H1 (cell line): ENCODE data around the gene HES7. TPM values are rescaled to one million over a fixed set of nuclear protein-coding genes. Genes with fewer than 3 reads are reported as not detected.

Experiments
- CTCF ChIA-PET: fragments of 300-600 bp; sonication (Branson Sonifier 250); formaldehyde crosslinking; loops from one replicate; lab custom pipeline; 2021; ENCODE audit not compliant: partially characterized antibody; lab: Charles Lee
- POLR2A ChIA-PET: fragments of 300-600 bp; sonication (Branson Sonifier 250); formaldehyde crosslinking; loops from one replicate; lab custom pipeline; 2021; ENCODE audit warnings: inconsistent platforms; ENCODE audit not compliant: partially characterized antibody; lab: Charles Lee
- DNase-seq, 2 experiments: peaks; one replicate each; pipeline versions ENCODE4 v3.0.0 to v3.0.0-alpha.2; 2010 to 2022; ENCODE audit warnings: low spot score in 2 of 2, low read depth in 1 of 2, mixed read lengths in 1 of 2
- FAIRE-seq: peaks from 2 replicates; lab custom pipeline; 2011; peaks lifted over from hg19 to GRCh38; lab: Jason Lieb, UNC
- H2AFZ ChIP-seq: 2 replicates; pipeline ENCODE4 v1.8.1; 2012; ENCODE audit warnings: low read length, inconsistent platforms
- H2AK5ac ChIP-seq: 2 replicates; pipeline ENCODE4 v1.6.1; 2013; ENCODE audit warnings: low read depth, low read length
- H2BK120ac ChIP-seq: replicated peaks from 2 replicates; pipeline ENCODE3; 2013; ENCODE audit warnings: low read depth, low read length, inconsistent platforms
- H2BK12ac ChIP-seq: 2 replicates; pipeline ENCODE4 v1.6.1; 2013; ENCODE audit warnings: low read depth, low read length
- H2BK15ac ChIP-seq: 2 replicates; pipeline ENCODE4 v1.6.1; 2013; ENCODE audit warnings: low read length
- H2BK20ac ChIP-seq: 2 replicates; pipeline ENCODE4 v1.6.1; 2013; ENCODE audit warnings: low read length
- H2BK5ac ChIP-seq: 2 replicates; pipeline ENCODE4 v1.6.1; 2013; ENCODE audit warnings: low read depth, low read length
- H3K14ac ChIP-seq: 2 replicates; pipeline ENCODE4 v1.6.1; 2013; ENCODE audit warnings: inconsistent platforms; ENCODE audit not compliant: insufficient read length
- H3K18ac ChIP-seq: 2 replicates; pipeline ENCODE4 v1.6.1; 2013; ENCODE audit warnings: low read length; ENCODE audit errors: extremely low read depth
- H3K23ac ChIP-seq: 2 replicates; pipeline ENCODE4 v1.6.1; 2013; ENCODE audit warnings: inconsistent platforms; ENCODE audit not compliant: insufficient read length
- H3K23me2 ChIP-seq: 2 replicates; pipeline ENCODE4 v1.6.1; 2013; ENCODE audit warnings: low read depth, low read length
- H3K27ac ChIP-seq: 2 replicates; pipeline ENCODE4 v1.6.1; 2011; ENCODE audit warnings: low read depth, low read length, inconsistent platforms
- H3K27me3 ChIP-seq, 4 experiments: replicated peaks in 1 of 4; 1 replicate in 1 of 4; 2 replicates in 3 of 4; pipeline versions ENCODE4 v1.6.1 to v1.8.1; 2011 to 2013; ENCODE audit warnings: low read length in 3 of 4, mild to moderate bottlenecking in 3 of 4, inconsistent platforms in 2 of 4, mixed read lengths in 2 of 4, moderate library complexity in 1 of 4; ENCODE audit not compliant: control insufficient read depth in 3 of 4, insufficient read depth in 3 of 4; ENCODE audit errors: extremely low read depth in 1 of 4
- H3K36me3 ChIP-seq, 4 experiments: 2 replicates each; pipeline versions ENCODE4 v1.6.1 to v1.8.1; 2011 to 2013; ENCODE audit warnings: mild to moderate bottlenecking in 4 of 4, low read length in 3 of 4, moderate library complexity in 2 of 4, control low read depth in 1 of 4, inconsistent platforms in 1 of 4; ENCODE audit not compliant: insufficient read depth in 4 of 4, control insufficient read depth in 2 of 4
- H3K4ac ChIP-seq: replicated peaks from 2 replicates; pipeline ENCODE3; 2013; ENCODE audit warnings: low read length, low read depth, mixed read lengths, inconsistent platforms; ENCODE audit not compliant: insufficient read length
- H3K4me1 ChIP-seq, 4 experiments: replicated peaks in 1 of 4; 1 replicate in 1 of 4; 2 replicates in 3 of 4; pipeline versions ENCODE4 v1.6.1 to v1.8.1; 2011 to 2013; ENCODE audit warnings: low read length in 3 of 4, inconsistent platforms in 2 of 4, mixed read lengths in 1 of 4; ENCODE audit not compliant: insufficient read depth in 4 of 4, control insufficient read depth in 3 of 4
- H3K4me2 ChIP-seq, 2 experiments: 2 replicates each; pipeline versions ENCODE4 v1.6.1 to v1.8.1; 2011 to 2013; ENCODE audit warnings: low read depth in 2 of 2, low read length in 2 of 2, control low read depth in 1 of 2, inconsistent platforms in 1 of 2, mild to moderate bottlenecking in 1 of 2; ENCODE audit not compliant: insufficient read depth in 1 of 2
- H3K4me3 ChIP-seq, 4 experiments: fragments of 200-600, 300-600 bp in 1 of 4; sonication (generic), shearing (Covaris generic), sonication (Bioruptor Twin) in 1 of 4; 2 replicates each; pipeline versions ENCODE4 v1.5.1 to v1.8.1; 2011 to 2016; ENCODE audit warnings: low read length in 4 of 4, low read depth in 3 of 4, control low read depth in 2 of 4, inconsistent platforms in 2 of 4, mild to moderate bottlenecking in 2 of 4, mixed read lengths in 1 of 4, moderate library complexity in 1 of 4; ENCODE audit not compliant: insufficient read depth in 2 of 4; ENCODE audit errors: extremely low read depth in 1 of 4
- H3K56ac ChIP-seq: replicated peaks from 2 replicates; pipeline ENCODE3; 2013; ENCODE audit warnings: low read depth, mild to moderate bottlenecking, mixed read lengths, low read length, inconsistent platforms; ENCODE audit not compliant: insufficient read length
- H3K79me1 ChIP-seq: 2 replicates; pipeline ENCODE4 v1.6.1; 2013; ENCODE audit warnings: low read depth, low read length, control low read depth
- H3K79me2 ChIP-seq, 2 experiments: 2 replicates each; pipeline versions ENCODE4 v1.6.1 to v1.8.1; 2012 to 2013; ENCODE audit warnings: low read length in 2 of 2, mild to moderate bottlenecking in 2 of 2, inconsistent platforms in 1 of 2; ENCODE audit not compliant: insufficient read depth in 2 of 2, control insufficient read depth in 1 of 2
- H3K9ac ChIP-seq, 4 experiments: replicated peaks in 1 of 4; 1 replicate in 1 of 4; 2 replicates in 3 of 4; pipeline versions ENCODE4 v1.6.1 to v1.8.1; 2011 to 2013; ENCODE audit warnings: low read depth in 3 of 4, low read length in 3 of 4, control low read depth in 2 of 4, mild to moderate bottlenecking in 2 of 4, moderate library complexity in 2 of 4, inconsistent platforms in 1 of 4; ENCODE audit errors: extremely low read depth in 1 of 4
- H3K9me3 ChIP-seq, 2 experiments: 2 replicates each; pipeline versions ENCODE4 v1.6.1 to v1.8.1; 2012 to 2013; ENCODE audit warnings: mild to moderate bottlenecking in 2 of 2, moderate library complexity in 2 of 2, control low read depth in 1 of 2, inconsistent platforms in 1 of 2, low read depth in 1 of 2, low read length in 1 of 2, mixed read lengths in 1 of 2; ENCODE audit not compliant: insufficient read depth in 2 of 2
- H4K20me1 ChIP-seq, 2 experiments: replicated peaks in 1 of 2; 2 replicates each; pipeline versions ENCODE3 to v1.8.1; 2011 to 2013; ENCODE audit warnings: inconsistent platforms in 2 of 2, low read length in 2 of 2, mild to moderate bottlenecking in 1 of 2; ENCODE audit not compliant: insufficient read depth in 2 of 2, control insufficient read depth in 1 of 2
- H4K5ac ChIP-seq: 2 replicates; pipeline ENCODE4 v1.6.1; 2013; ENCODE audit warnings: low read length, low read depth, mixed read lengths, inconsistent platforms; ENCODE audit not compliant: insufficient read length
- H4K8ac ChIP-seq: 2 replicates; pipeline ENCODE4 v1.8.0; 2013; ENCODE audit warnings: mild to moderate bottlenecking, moderate library complexity, low read length, inconsistent platforms; ENCODE audit not compliant: insufficient read depth; ENCODE audit errors: extremely low read depth
- H4K91ac ChIP-seq: replicated peaks from 2 replicates; pipeline ENCODE3; 2013; ENCODE audit warnings: low read length, mixed read lengths, inconsistent platforms; ENCODE audit not compliant: insufficient read length
- ATF3 ChIP-seq: IDR thresholded peaks from 2 replicates; pipeline ENCODE4 v1.6.1; 2011; ENCODE audit warnings: low read depth, mild to moderate bottlenecking, low read length; ENCODE audit not compliant: insufficient read depth
- BCL11A ChIP-seq, 2 experiments: IDR thresholded peaks; one replicate each; pipeline ENCODE4 v1.6.1; 2011; ENCODE audit warnings: low read depth in 2 of 2, low read length in 2 of 2, mild to moderate bottlenecking in 2 of 2
- CHD1 ChIP-seq: IDR thresholded peaks from 2 replicates; pipeline ENCODE4 v1.6.1; 2012; ENCODE audit warnings: low read depth, low read length, improper control_type of control experiment
- EGR1 ChIP-seq: IDR thresholded peaks from 2 replicates; pipeline ENCODE4 v1.6.1; 2011; ENCODE audit warnings: low read depth, low read length, borderline replicate concordance
- MAFK ChIP-seq: IDR thresholded peaks from 2 replicates; pipeline ENCODE4 v1.6.1; 2012; ENCODE audit warnings: low read depth, mild to moderate bottlenecking, improper control_type of control experiment, low read length
- PHF8 ChIP-seq: fragments of 200-600 bp; sonication (generic); conservative IDR thresholded peaks from 2 replicates; pipeline ENCODE4 v1.7.1; 2012; ENCODE audit warnings: low read depth, mild to moderate bottlenecking, inconsistent platforms, low read length, moderate library complexity
- POLR2AphosphoS5 ChIP-seq: IDR thresholded peaks from 2 replicates; pipeline ENCODE4 v1.6.1; 2011; ENCODE audit warnings: low read depth, low read length
- RBBP5 ChIP-seq: IDR thresholded peaks from 2 replicates; pipeline ENCODE4 v1.7.1; 2012; ENCODE audit warnings: low read depth, mild to moderate bottlenecking, inconsistent platforms, low read length, moderate library complexity, borderline replicate concordance
- SP1 ChIP-seq: IDR thresholded peaks from 2 replicates; pipeline ENCODE4 v1.6.1; 2011; ENCODE audit warnings: low read depth, low read length
- TEAD4 ChIP-seq: IDR thresholded peaks from 2 replicates; pipeline ENCODE4 v1.6.1; 2012; ENCODE audit warnings: low read depth, low read length, inconsistent platforms, mixed read lengths
- USF2 ChIP-seq: IDR thresholded peaks from 2 replicates; pipeline ENCODE4 v1.6.1; 2011; ENCODE audit warnings: low read length, improper control_type of control experiment
- WGBS, 2 experiments: shearing (Covaris generic) in 1 of 2; methylation state at CpG; one replicate each; pipeline versions ENCODE4 v1.1.6 to v1.1.7; 2013 to 2015; ENCODE audit warnings: low lambda C conversion rate in 2 of 2, mixed read lengths in 2 of 2, inconsistent platforms in 1 of 2, low coverage in 1 of 2, missing lambda C conversion rate in 1 of 2; ENCODE audit not compliant: insufficient replicate concordance in 2 of 2, insufficient coverage in 1 of 2, insufficient read length in 1 of 2; ENCODE audit errors: extremely low coverage in 1 of 2, missing lambda C conversion rate in 1 of 2; 5-methylcytosine and 5-hydroxymethylcytosine counted together
- polyA plus RNA-seq, 7 experiments: library from polyadenylated mRNA; depleted of rRNA in 3 of 7; stranded (reverse) in 5 of 7; unstranded in 2 of 7; fragments of >200 nt in 5 of 7; fragments of 200-250 nt in 2 of 7; gene quantifications; 1 replicate in 5 of 7; 2 replicates in 1 of 7; 4 replicates in 1 of 7; pipeline versions ENCODE4 v1.2.1 to v1.2.3, GENCODE V29; 2011 to 2013; ENCODE audit warnings: missing spikeins in 2 of 7, mixed read lengths in 2 of 7
- total RNA-seq: library from RNA; stranded (reverse); fragmentation: NEBNext Ultra II Directional; extraction: Animal tissue kit (Norgen Biotek cat#: 25700); gene quantifications from 2 replicates; pipeline ENCODE4 v1.2.1, GENCODE V29; 2021

Gene HES7
- total and polyA plus RNA-seq, 2 of the 8 experiments (the other 6 are each of a cell fraction or from before 2014, with no cell fraction given) = 0.20 to 0.32 TPM

GRCh38 chr17:8133399-8133798, 9.5 kb upstream of the HES7 start:
- H3K9ac ChIP-seq = no peak overlapping the region; a peak in 1 of 7 replicates
- H4K8ac ChIP-seq = no peak overlapping the region; the same call in 1 of the 2 replicates
- peak overlapping the region; percentile 69 for H2BK120ac ChIP-seq
- H2BK5ac ChIP-seq = peak overlapping the region; percentile 91; the same call in 1 of the 2 replicates
- no peak overlapping the region for H3K27ac ChIP-seq
- peak overlapping the region; percentile 79; the same call in 1 of the 2 replicates for H3K18ac ChIP-seq
- H2BK12ac ChIP-seq = peak overlapping the region; percentile 97; the same call in 1 of the 2 replicates
- H2AFZ ChIP-seq = peak overlapping the region; percentile 28
- H3K9me3 ChIP-seq = no peaks in the 10 kb centered on the region
- peak overlapping the region; percentile 75; the same call in 1 of the 2 replicates for H2BK15ac ChIP-seq
- POLR2A ChIA-PET = interaction anchor here (0.6 to 10.3 kb wide), 15 partner anchors 8 to 89 kb away, joined by 3 to 76 read pairs (median 5); partner anchors contain the start of genes BORCS6, HES7 and TMEM107
- H3K79me1 ChIP-seq = no peaks in the 10 kb centered on the region
- H3K23me2 ChIP-seq = peaks cover 7% of the 10 kb centered on the region
- H3K27me3 ChIP-seq = peaks cover 0 to 8% (median 4%) of the 10 kb centered on the region in 4 experiments; a peak in 6 of 7 replicates
- DNase-seq (peak in 1 of 2 experiments; percentile 67), FAIRE-seq (no peak)
- peak overlapping the region; percentile 98 for H2BK20ac ChIP-seq
- CTCF ChIA-PET = interaction anchor here (0.9 to 2.4 kb wide), 14 partner anchors 9 to 74 kb away, joined by 3 to 10 read pairs (median 4); partner anchors contain the start of genes ALOXE3 and HES7
- peak overlapping the region; percentile 70 for H3K14ac ChIP-seq
- H4K20me1 ChIP-seq = no peaks in the 10 kb centered on the region
- H2AK5ac ChIP-seq = peak overlapping the region; percentile 92; the same call in 1 of the 2 replicates
- peak overlapping the region; percentile 59 for H4K5ac ChIP-seq
- WGBS, 2 experiments = 57% methylated on average over 12 of the region's 12 CpGs; no CpG with 5 or more reads in 1 of the 2 experiments
- no peak overlapping the region for H3K56ac ChIP-seq
- H3K4me1 ChIP-seq = peaks cover 0 to 13% (median 9%) of the 10 kb centered on the region in 4 experiments; a peak in 6 of 7 replicates
- H3K79me2 ChIP-seq = no peaks in the 10 kb centered on the region
- H3K4me2 ChIP-seq = peak overlapping the region; percentile 40 to 53
- peak overlapping the region; percentile 97 for H4K91ac ChIP-seq
- peak overlapping the region in 1 of 4 experiments; percentile 15; a peak in 1 of 8 replicates for H3K4me3 ChIP-seq
- H3K36me3 ChIP-seq = no peaks in the 10 kb centered on the region
- H3K23ac ChIP-seq = no peak overlapping the region
- peak overlapping the region; percentile 19 for H3K4ac ChIP-seq
- no peak for TF ChIP-seq BCL11A (IDR thresholded peaks at IDR 0.05; ENCODE audit: low read depth in 2 of 2, low read length in 2 of 2)
- TF ChIP-seq MAFK = no peak
- TF ChIP-seq EGR1 = peak; percentile 57; the same call in 1 of the 2 replicates
- TF ChIP-seq TEAD4 = no peak
- no peak for TF ChIP-seq POLR2AphosphoS5
- 0 out of 2 replicates have a peak, but pooled peaks have one; percentile 35 for TF ChIP-seq RBBP5
- TF ChIP-seq CHD1 = no peak
- TF ChIP-seq USF2 = peak; percentile 48
- peak; percentile 27; the same call in 1 of the 2 replicates for TF ChIP-seq SP1
- TF ChIP-seq PHF8 = no peak
- no peak for TF ChIP-seq ATF3
